IMR-90 (cell line): Measurements from ENCODE around the gene MCF2L2. TPM values are rescaled to one million over a fixed set of nuclear protein-coding genes. Genes with fewer than 3 reads are reported as not detected.

Experiments used
- ATAC-seq: fragments of 200-7000 bp; cut with Tn5 transposase; 2 replicates; pipeline ENCODE4 v1.9.1; 2020; ENCODE audit warnings: low read depth, mild to moderate bottlenecking, moderate library complexity
- BruUV-seq: library from RNA; stranded (reverse); fragments of 400-500 nt; replicated peaks from 2 replicates; lab custom pipeline; 2021; lab: Mats Ljungman, UMichigan
- CTCF ChIA-PET: fragments of 300-600 bp; formaldehyde crosslinking; extraction: SDS; loops from one replicate; lab custom pipeline; 2021; ENCODE audit warnings: antibody characterized with exemption; lab: Yijun Ruan, JAX
- POLR2A ChIA-PET: fragments of 300-600 bp; sonication (Branson Sonifier 250); formaldehyde crosslinking; loops from one replicate; lab custom pipeline; 2022; ENCODE audit warnings: antibody characterized with exemption; ENCODE audit not compliant: unreplicated experiment; lab: Charles Lee
- DNase-seq: peaks from one replicate; pipeline ENCODE4 v3.0.0; 2013
- H2AFZ ChIP-seq: replicated peaks from 2 replicates; pipeline ENCODE3; 2013; ENCODE audit warnings: low read length, mild to moderate bottlenecking; ENCODE audit not compliant: poor library complexity
- H2AK5ac ChIP-seq: 2 replicates; pipeline ENCODE4 v1.6.1; 2013; ENCODE audit warnings: low read depth, low read length, inconsistent platforms
- H2AK9ac ChIP-seq: replicated peaks from 2 replicates; pipeline ENCODE3; 2013; ENCODE audit warnings: mild to moderate bottlenecking, low read depth, low read length, moderate library complexity; ENCODE audit not compliant: poor library complexity
- H2BK120ac ChIP-seq: 2 replicates; pipeline ENCODE4 v1.6.1; 2013; ENCODE audit warnings: low read depth, low read length, inconsistent platforms
- H2BK15ac ChIP-seq: 3 replicates; pipeline ENCODE4 v1.6.1; 2013; ENCODE audit warnings: low read depth, low read length, inconsistent platforms
- H2BK20ac ChIP-seq: 2 replicates; pipeline ENCODE4 v1.6.1; 2013; ENCODE audit warnings: low read depth, mild to moderate bottlenecking, inconsistent platforms, low read length, moderate library complexity
- H2BK5ac ChIP-seq: 2 replicates; pipeline ENCODE4 v1.6.1; 2013; ENCODE audit warnings: mild to moderate bottlenecking, low read depth, low read length, inconsistent platforms; ENCODE audit not compliant: poor library complexity, severe bottlenecking
- H3K14ac ChIP-seq: replicated peaks from 2 replicates; pipeline ENCODE4 v1.6.1; 2013; ENCODE audit warnings: low read depth, low read length, inconsistent platforms
- H3K18ac ChIP-seq: 2 replicates; pipeline ENCODE4 v1.6.1; 2013; ENCODE audit warnings: low read depth, low read length, control low read depth
- H3K23ac ChIP-seq: 2 replicates; pipeline ENCODE4 v1.6.1; 2013; ENCODE audit warnings: low read depth, low read length, inconsistent platforms
- H3K27ac ChIP-seq: 2 replicates; pipeline ENCODE4 v1.5.1; 2013; ENCODE audit warnings: mild to moderate bottlenecking, control low read depth, low read length; ENCODE audit not compliant: insufficient read depth
- H3K27me3 ChIP-seq: 2 replicates; pipeline ENCODE4 v1.6.1; 2013; ENCODE audit warnings: low read length; ENCODE audit not compliant: control insufficient read depth, insufficient read depth
- H3K36me3 ChIP-seq: 2 replicates; pipeline ENCODE4 v1.6.1; 2013; ENCODE audit warnings: low read length, mixed read lengths; ENCODE audit not compliant: control insufficient read depth, insufficient read depth
- H3K4ac ChIP-seq: 2 replicates; pipeline ENCODE4 v1.6.1; 2013; ENCODE audit warnings: low read depth, low read length, inconsistent platforms
- H3K4me1 ChIP-seq: 2 replicates; pipeline ENCODE4 v1.6.1; 2013; ENCODE audit warnings: low read length, mixed read lengths; ENCODE audit not compliant: control insufficient read depth, insufficient read depth
- H3K4me2 ChIP-seq: 2 replicates; pipeline ENCODE4 v1.6.1; 2013; ENCODE audit warnings: low read depth, mild to moderate bottlenecking, control low read depth, low read length, moderate library complexity
- H3K4me3 ChIP-seq: 2 replicates; pipeline ENCODE4 v1.5.1; 2013; ENCODE audit warnings: low read depth, mild to moderate bottlenecking, control low read depth, low read length, moderate library complexity; ENCODE audit not compliant: insufficient read depth
- H3K56ac ChIP-seq: 2 replicates; pipeline ENCODE4 v1.6.1; 2013; ENCODE audit warnings: low read length, inconsistent platforms; ENCODE audit not compliant: insufficient read depth; ENCODE audit errors: extremely low read depth
- H3K79me1 ChIP-seq, 2 experiments: 2 replicates each; pipeline ENCODE4 v1.6.1; 2013; ENCODE audit warnings: low read length in 2 of 2, inconsistent platforms in 1 of 2, low read depth in 1 of 2
- H3K9ac ChIP-seq: 2 replicates; pipeline ENCODE4 v1.6.1; 2013; ENCODE audit warnings: low read depth, low read length, control low read depth
- H3K9me1 ChIP-seq: 2 replicates; pipeline ENCODE4 v1.6.1; 2013; ENCODE audit warnings: low read length, inconsistent platforms; ENCODE audit not compliant: insufficient read depth
- H3K9me3 ChIP-seq: 2 replicates; pipeline ENCODE4 v1.6.1; 2013; ENCODE audit warnings: low read length; ENCODE audit not compliant: control insufficient read depth, insufficient read depth
- H4K20me1 ChIP-seq: 2 replicates; pipeline ENCODE4 v1.6.1; 2013; ENCODE audit warnings: low read length, inconsistent platforms; ENCODE audit not compliant: insufficient read depth
- H4K5ac ChIP-seq: 2 replicates; pipeline ENCODE4 v1.6.1; 2013; ENCODE audit warnings: mild to moderate bottlenecking, low read depth, low read length, control low read depth
- H4K8ac ChIP-seq, 2 experiments: 2 replicates each; pipeline ENCODE4 v1.6.1; 2013; ENCODE audit warnings: low read depth in 2 of 2, low read length in 2 of 2, control low read depth in 1 of 2, inconsistent platforms in 1 of 2
- H4K91ac ChIP-seq: 2 replicates; pipeline ENCODE4 v1.6.1; 2013; ENCODE audit warnings: low read depth, low read length, inconsistent platforms; ENCODE audit not compliant: insufficient read depth
- BHLHE40 ChIP-seq: fragments of 150-350 bp; IDR thresholded peaks from 2 replicates; pipeline ENCODE4 v1.6.1; 2016; ENCODE audit warnings: mild to moderate bottlenecking, low read depth, low read length
- CEBPB ChIP-seq: IDR thresholded peaks from 2 replicates; pipeline ENCODE4 v1.6.1; 2012; ENCODE audit warnings: low read depth, low read length, improper control_type of control experiment
- CHD1 ChIP-seq: IDR thresholded peaks from 2 replicates; pipeline ENCODE4 v1.6.1; 2012; ENCODE audit warnings: low read depth, low read length, improper control_type of control experiment
- CTCF ChIP-seq: conservative IDR thresholded peaks from 2 replicates; pipeline ENCODE4 v1.5.1; 2012; ENCODE audit warnings: mild to moderate bottlenecking, low read depth, low read length, improper control_type of control experiment
- ELK1 ChIP-seq: fragments of 150-350 bp; IDR thresholded peaks from 2 replicates; pipeline ENCODE4 v1.6.1; 2016; ENCODE audit warnings: low read depth, mild to moderate bottlenecking, low read length, moderate library complexity, borderline replicate concordance
- FOS ChIP-seq: fragments of 150-350 bp; IDR thresholded peaks from 2 replicates; pipeline ENCODE4 v1.6.1; 2016; ENCODE audit warnings: low read depth, low read length
- MAFK ChIP-seq: IDR thresholded peaks from 2 replicates; pipeline ENCODE4 v1.6.1; 2012; ENCODE audit warnings: low read depth, low read length, improper control_type of control experiment
- MAZ ChIP-seq: IDR thresholded peaks from 2 replicates; pipeline ENCODE4 v1.6.1; 2012; ENCODE audit warnings: low read depth, mild to moderate bottlenecking, low read length, improper control_type of control experiment, moderate library complexity, borderline replicate concordance
- MXI1 ChIP-seq: IDR thresholded peaks from 2 replicates; pipeline ENCODE4 v1.6.1; 2012; ENCODE audit warnings: low read depth, mild to moderate bottlenecking, low read length, moderate library complexity, borderline replicate concordance
- NFE2L2 ChIP-seq: fragments of 150-350 bp; IDR thresholded peaks from 2 replicates; pipeline ENCODE4 v1.6.1; 2016; ENCODE audit warnings: low read depth, mild to moderate bottlenecking, low read length
- POLR2A ChIP-seq: IDR thresholded peaks from 2 replicates; pipeline ENCODE4 v1.6.1; 2012; ENCODE audit warnings: mild to moderate bottlenecking, low read depth, low read length
- RAD21 ChIP-seq: IDR thresholded peaks from 2 replicates; pipeline ENCODE4 v1.6.1; 2012; ENCODE audit warnings: low read length, improper control_type of control experiment
- RCOR1 ChIP-seq: IDR thresholded peaks from 2 replicates; pipeline ENCODE4 v1.6.1; 2012; ENCODE audit warnings: mild to moderate bottlenecking, low read length, improper control_type of control experiment; ENCODE audit not compliant: insufficient replicate concordance
- RFX5 ChIP-seq: IDR thresholded peaks from 2 replicates; pipeline ENCODE4 v1.8.0; 2012; ENCODE audit warnings: low read depth, mild to moderate bottlenecking, low read length, moderate library complexity
- SMC3 ChIP-seq: fragments of 150-350 bp; IDR thresholded peaks from 2 replicates; pipeline ENCODE4 v1.6.1; 2016; ENCODE audit warnings: low read depth, mild to moderate bottlenecking, antibody characterized with exemption, low read length, moderate library complexity
- USF2 ChIP-seq: fragments of 150-350 bp; IDR thresholded peaks from 2 replicates; pipeline ENCODE4 v1.6.1; 2017; ENCODE audit warnings: mild to moderate bottlenecking, antibody characterized with exemption, low read length, low read depth
- WGBS, 2 experiments: methylation state at CpG; one replicate each; pipeline versions ENCODE4 v1.1.5 to v1.1.7; 2013; ENCODE audit warnings: missing lambda C conversion rate in 2 of 2; ENCODE audit not compliant: insufficient read length in 1 of 2; ENCODE audit errors: extremely low coverage in 2 of 2; 5-methylcytosine and 5-hydroxymethylcytosine counted together
- dilution Hi-C: fragments of 300-500 bp; cut with HindIII; formaldehyde crosslinking; loops from one replicate; pipeline ENCODE4 v1.14.3; 2018; ENCODE audit warnings: low sequenced_read_pairs; ENCODE audit not compliant: unreplicated experiment
- in situ Hi-C: fragments of 300-500 bp; cut with MboI; formaldehyde crosslinking; loops from 3 replicates; pipeline ENCODE4 v1.14.3; 2019; ENCODE audit warnings: low sequenced_read_pairs, inconsistent platforms, mixed read lengths
- intact Hi-C: fragments of 100-400 bp; cut with micrococcal nuclease; formaldehyde crosslinking; loops from 2 replicates; pipeline ENCODE4 v1.10.0; 2022
- polyA plus RNA-seq, 3 experiments: library from polyadenylated mRNA; depleted of rRNA; stranded (reverse); fragments of >200 nt; gene quantifications; 2 replicates each; pipeline ENCODE4 v1.2.3, GENCODE V29; 2012; ENCODE audit warnings: low replicate concordance in 1 of 3
- total RNA-seq: library from RNA; depleted of rRNA; stranded (reverse); fragments of >200 nt; gene quantifications from 2 replicates; pipeline ENCODE4 v1.2.3, GENCODE V29; 2012

MCF2L2 gene
- total and polyA plus RNA-seq, 2 of the 4 experiments (the other 2 are of a cell fraction), result under 0.01 TPM; not detected in 1

- peak overlapping the region; percentile 1; the same call in 1 of the 2 replicates for H2AK5ac ChIP-seq
- no peak overlapping the region for H3K9ac ChIP-seq
- ChIA-PET POLR2A (no interaction called here), CTCF (interaction anchor here (0.6 kb wide), 2 partner anchors 32 to 79 kb away, joined by 4 to 13 read pairs; no protein-coding TSS in a partner anchor)
- no peak overlapping the region for H3K23ac ChIP-seq
- intact Hi-C loops (no loop called here), dilution Hi-C loops (no loop called here), in situ Hi-C loops (no loop called here)
- H4K8ac ChIP-seq, result no peak overlapping the region; a peak in 1 of 4 replicates
- H3K36me3 ChIP-seq, result no peaks in the 10 kb centered on the region
- TF ChIP-seq CHD1 (no peak), ELK1 (no peak), SMC3 (no peak), MXI1 (no peak), FOS (no peak), CEBPB (no peak), RAD21 (no peak), RCOR1 (no peak), BHLHE40 (no peak), NFE2L2 (no peak), MAZ (no peak), RFX5 (no peak), POLR2A (no peak), USF2 (no peak), CTCF (no peak), MAFK (no peak)
- no peaks in the 10 kb centered on the region for H3K79me1 ChIP-seq
- no peak overlapping the region for H2AFZ ChIP-seq
- H3K9me3 ChIP-seq, result no peaks in the 10 kb centered on the region
- no peak overlapping the region for H3K4me3 ChIP-seq
- H4K91ac ChIP-seq, result no peak overlapping the region
- no peak for ATAC-seq
- H4K20me1 ChIP-seq, result no peaks in the 10 kb centered on the region; the same call in 1 of the 2 replicates
- peaks cover 6% of the 10 kb centered on the region for H3K9me1 ChIP-seq
- no peak overlapping the region for H3K18ac ChIP-seq
- no peak overlapping the region for H3K14ac ChIP-seq
- H2BK20ac ChIP-seq, result no peak overlapping the region
- H3K56ac ChIP-seq, result no peak overlapping the region
- 88% methylated on average over 5 of the region's 8 CpGs; no CpG with 5 or more reads in 1 of the 2 experiments for whole genome bisulfite sequencing, 2 experiments
- H2AK9ac ChIP-seq, result no peak overlapping the region
- H3K4me2 ChIP-seq, result no peak overlapping the region
- no peak overlapping the region for H2BK5ac ChIP-seq
- H2BK15ac ChIP-seq, result no peak overlapping the region
- no peak overlapping the region for H2BK120ac ChIP-seq
- peaks cover 3% of the 10 kb centered on the region; the same call in 1 of the 2 replicates for H3K4me1 ChIP-seq
- no peak overlapping the region for H4K5ac ChIP-seq
- no peak overlapping the region for H3K27ac ChIP-seq
- peaks cover 14% of the 10 kb centered on the region for H3K27me3 ChIP-seq
- no peak overlapping the region for H3K4ac ChIP-seq
- no TSS peak for BruUV-seq
- no peak for DNase-seq
Observed at GRCh38 chr3:183317271-183317670, 111.1 kb downstream of the MCF2L2 start.
